NCI-H2196 (cell line): ENCODE results near the gene AGAP1.

Source experiments
- DNase-seq: peaks from one replicate; lab custom pipeline; 2025; ENCODE audit not compliant: unreplicated experiment; lab: John Stamatoyannopoulos, UW

AGAP1 gene

DNA sequence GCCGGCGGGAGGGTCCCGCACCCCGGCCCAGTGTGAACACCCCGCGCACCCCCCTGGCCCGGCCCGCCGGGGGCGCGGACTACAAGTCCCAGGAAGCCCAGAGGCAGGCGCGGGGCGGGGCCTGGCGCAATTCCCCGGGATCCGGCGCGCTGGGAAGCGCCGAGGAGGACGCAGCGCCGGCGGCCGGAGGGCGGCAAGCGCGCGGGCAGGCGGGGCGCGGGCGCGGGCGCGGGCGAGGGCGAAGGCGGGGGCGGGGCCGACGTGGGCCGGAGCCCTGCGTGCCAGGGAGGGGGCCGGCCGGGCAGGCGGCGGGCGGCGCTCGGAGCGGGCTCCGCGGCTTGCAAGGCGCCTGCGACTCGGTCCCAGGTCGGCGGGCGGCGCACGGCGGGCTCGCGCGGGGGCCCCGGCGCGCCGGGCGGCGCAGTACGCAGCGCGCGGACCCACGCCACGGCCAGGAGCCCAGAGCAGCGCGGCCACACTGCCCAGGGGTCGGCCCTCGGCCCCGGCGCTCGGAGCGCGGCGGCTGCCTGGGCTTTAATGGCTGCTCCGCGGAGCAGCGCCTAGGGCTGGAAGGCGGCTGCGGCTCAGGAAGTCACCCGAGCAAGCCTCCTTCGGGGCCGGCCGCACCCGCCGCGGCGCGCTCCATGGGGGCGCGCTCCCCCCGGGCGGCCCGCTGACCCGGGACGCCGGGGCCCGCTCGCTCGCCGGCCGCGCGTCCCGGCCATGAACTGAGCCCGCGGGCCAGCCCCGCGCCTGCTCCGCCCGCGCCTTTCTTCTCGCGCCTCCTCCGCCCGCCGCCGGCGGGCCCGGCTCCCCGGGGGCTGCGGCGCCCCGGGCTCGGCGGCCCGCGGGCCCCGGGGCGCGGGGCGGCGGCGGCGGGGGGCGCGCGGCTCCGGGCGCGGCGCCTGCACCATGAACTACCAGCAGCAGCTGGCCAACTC, at the start of gene AGAP1:
TSS of gene AGAP1 (plus strand) at position 269 of the 941 bp plus-strand sequence.
- DNase-seq = peak; percentile 92

DNA sequence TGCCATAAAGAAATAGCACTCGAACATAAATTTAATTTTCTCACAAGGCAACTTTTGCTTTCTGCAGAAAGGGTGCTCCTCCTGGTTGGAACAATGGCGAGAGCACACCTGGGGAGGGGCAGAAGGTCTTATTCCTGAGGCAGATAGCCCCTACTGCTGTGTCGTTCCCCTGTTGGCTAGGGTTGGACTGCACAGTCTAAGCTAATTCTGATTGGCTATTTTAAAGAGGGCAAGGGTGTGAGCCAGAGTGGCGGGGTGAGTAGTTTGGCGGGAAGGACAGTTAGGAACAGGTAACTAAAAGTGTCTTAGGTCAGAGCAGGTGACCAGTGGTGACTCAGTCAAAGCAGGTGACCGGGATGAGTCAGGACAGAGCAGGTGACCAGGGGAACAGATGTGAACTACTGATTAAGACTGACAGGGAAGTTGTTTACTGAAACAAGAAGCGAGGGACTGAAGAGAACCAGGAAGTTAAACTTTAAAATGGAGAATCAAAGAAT, 49.7 kb upstream of the AGAP1 start:
- no peak for DNase-seq

DNA sequence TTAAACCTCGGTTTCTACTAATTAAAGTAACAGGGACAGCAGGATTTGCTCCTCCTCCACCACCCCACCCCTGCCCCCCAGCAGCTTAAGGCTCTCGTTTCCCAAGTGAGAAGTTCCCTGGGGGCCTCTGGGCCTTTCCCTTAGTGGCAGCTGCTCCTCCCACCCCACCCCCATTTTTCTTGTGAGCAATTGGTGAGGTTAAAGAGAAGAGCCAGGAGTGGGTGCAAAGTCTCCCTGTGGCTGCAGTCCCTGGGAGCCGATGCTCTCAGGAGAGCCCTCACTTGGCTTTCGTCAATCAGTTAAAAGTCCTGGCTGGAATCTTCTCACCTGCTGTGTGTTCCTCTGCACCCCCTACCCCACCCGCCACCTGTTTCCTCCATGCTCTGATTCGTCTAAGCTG, 48.7 kb upstream of the AGAP1 start:
- DNase-seq = no peak

DNA sequence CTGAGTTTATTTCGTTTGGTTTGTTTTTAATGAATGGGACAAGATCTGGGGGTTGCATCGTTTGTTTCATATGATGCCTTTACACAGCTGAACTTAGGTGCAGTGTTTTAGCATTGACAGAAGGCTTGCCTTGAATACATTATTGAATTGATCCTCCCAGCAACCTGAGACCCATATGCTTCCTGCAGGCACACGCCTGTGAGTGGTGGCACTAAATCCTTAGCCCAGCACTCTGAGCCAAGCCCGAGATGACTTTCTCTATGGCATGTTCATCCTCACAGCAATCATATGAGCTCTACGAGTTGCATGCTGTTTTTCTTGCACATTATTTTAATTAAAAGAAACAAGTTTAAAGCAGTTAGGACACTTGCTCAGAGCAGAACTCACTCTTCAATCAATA, 47.8 kb upstream of the AGAP1 start:
- no peak for DNase-seq

DNA sequence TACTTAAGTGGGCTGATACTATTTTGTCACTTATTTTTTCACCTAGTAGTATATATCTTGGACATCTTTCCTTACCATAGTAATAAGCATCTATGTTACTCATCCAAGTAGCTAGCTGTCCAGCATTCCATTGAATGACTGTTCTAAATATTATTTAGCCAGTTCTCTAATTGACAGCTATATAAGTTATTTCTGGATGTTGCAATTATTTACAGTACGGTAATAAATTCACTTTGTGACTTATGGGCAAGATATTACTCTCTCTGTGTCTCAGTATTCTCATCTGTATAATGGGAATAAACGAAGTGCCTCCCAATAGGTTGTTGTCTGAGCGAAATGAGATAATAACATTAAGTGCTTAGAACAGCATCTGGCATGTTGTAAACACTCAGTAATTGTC, 46.6 kb upstream of the AGAP1 start:
- no peak for DNase-seq

DNA sequence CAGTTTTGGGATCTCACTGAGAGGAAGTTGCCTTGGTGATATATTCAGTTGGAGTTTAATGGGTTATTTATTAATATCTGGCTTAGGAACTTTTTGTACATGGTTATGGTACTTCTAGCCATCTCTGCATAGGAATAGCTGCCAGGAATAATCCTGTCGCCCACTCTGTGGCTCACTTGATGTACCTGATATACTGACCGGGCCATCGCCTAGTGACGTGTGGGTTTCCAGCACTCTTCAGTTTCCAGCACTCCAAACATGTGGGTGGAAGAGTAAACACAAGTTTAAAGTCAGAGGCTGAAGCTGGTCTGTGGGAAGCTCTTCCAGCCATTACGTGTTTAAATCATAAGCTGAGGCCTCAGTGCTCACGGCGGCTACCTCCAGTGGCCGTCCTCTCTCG, 44.3 kb upstream of the AGAP1 start:
- no peak for DNase-seq

DNA sequence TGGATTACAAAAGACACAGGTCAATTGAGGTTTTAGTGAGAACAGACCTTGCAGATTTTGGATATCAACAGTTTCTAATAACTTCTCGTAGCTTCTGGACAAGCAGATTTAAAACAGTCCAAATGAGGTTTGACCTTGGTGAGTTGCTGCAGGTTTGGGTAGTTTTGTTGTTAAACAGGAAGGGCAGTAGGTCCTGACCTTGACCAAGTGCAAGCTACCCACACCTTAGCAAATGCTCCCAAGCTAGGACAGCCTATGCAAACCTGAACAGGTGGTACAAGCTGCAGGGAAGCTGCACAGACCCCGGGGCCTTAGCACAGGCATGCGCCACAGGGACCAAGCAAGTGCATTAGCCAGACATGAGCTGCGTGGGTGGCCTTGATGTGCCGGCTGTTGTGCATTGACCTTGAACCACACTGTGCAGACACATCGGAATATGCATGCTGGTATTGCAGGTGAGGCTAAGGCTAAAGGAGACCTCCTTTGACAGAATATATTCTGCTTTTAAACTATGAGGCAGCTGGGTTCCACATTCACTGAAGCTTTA, 40.2 kb upstream of the AGAP1 start:
- DNase-seq = no peak

DNA sequence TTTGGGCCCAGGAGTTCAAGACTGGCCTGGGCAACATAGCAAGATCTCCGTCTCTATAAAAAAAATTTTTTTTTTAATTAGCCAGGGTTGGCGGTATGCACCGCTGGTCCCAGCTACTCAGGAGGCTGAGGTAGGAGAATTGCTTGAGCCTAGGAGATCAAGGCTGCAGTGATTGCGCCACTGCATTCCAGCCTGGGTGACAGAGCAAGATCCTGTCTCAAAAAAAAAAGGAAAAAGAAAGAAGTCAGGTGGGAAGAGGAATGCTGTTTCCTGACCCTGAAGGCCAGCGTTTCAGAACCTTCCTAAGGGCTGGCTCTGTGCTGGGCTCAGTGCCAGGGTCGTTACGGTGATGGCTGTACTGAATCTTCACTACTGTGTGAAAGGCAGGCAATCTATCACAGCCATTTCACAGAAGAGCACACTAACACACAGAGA, 35.0 kb upstream of the AGAP1 start:
- DNase-seq = peak; percentile 46

DNA sequence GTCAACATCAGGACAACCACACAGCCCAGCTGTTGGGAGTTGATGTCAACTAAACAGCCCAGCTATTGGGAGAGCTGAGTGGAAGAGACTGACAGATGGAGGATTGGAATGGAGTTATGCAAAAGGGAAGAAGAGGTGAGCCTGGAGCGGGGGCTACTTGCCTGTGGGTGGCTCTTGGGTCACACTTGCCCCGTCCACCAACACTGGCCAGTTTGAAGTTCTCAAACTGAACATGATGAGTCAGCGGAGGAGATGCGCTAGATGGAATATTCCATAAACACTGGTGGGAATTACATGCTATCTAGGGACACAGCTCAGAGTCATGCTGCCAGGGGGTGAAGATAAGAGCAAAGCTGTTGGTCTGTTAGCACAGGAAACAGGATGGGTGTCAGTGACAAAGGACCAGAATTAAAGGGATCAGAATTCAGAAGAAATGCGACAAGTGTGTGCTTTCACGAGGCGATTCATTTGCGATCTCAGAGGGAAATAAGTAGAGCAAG, 33.2 kb upstream of the AGAP1 start:
- no peak for DNase-seq

DNA sequence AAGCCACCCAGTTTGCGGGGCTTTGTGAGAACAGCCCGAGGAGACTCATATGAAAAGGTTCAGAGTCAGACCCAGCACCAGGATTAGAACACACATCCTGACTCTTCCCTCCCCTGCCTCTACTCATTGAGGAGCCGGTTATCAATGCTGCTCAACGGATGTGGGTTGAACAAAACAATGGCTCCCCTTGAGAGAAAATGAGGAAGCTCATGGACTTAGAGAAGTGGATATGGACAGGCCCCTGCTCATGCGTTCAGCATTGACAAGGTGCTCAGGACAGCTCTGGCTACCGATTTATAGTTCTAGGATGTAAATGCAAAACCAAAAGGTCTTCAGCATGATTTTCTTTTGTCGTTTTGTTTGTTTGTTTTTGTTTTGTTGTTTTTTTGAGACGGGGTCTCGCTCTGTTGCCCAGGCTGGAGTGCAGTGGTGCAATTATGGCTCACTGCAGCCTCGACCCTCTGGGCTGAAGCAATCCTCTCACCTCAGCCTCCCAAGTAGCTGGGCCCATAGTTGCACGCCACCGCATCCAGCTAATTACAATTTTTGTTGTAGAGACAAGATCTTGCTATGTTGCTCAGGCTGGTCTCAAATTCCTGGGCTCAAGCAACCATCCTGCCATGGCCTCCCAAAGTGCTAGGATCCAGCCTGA, 32.0 kb upstream of the AGAP1 start:
- DNase-seq = no peak

DNA sequence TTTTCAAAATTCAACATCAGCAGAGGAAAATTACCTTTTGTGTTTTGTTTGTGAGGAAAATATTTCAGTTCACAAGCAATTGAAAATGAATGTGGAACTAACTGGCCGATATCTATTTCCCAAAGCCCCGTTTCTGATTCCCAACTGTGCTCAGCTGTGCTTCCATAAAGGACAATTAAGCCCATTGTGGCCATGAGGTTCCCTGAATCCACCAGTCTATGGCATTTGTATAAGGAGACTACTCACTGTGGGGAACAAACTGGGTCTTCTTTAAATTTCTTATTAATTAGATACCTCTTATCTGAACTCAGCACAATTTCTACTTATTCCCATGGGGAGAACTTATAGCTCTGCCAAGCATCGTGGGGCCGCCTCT, 31.4 kb upstream of the AGAP1 start:
- no peak for DNase-seq

DNA sequence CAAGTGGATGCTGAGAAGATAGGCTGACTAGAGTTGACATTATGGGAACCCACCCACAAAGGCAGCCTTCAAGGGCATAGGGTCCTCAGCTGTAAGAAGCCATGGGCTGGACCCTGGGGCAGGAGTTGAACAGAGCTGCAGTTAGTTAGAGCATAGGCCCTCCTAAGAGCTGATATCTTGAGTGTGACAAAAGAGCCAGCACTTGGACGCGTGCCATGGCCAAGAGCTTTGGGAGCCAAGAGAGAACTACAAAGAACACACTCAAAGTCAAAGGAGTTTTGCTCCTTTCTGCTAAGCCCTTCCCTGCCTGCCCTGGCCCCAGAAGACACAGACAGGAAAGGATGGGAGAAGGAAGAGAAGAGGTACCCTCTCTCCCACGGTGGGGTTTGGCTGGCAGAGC, 29.9 kb upstream of the AGAP1 start:
- no peak for DNase-seq

DNA sequence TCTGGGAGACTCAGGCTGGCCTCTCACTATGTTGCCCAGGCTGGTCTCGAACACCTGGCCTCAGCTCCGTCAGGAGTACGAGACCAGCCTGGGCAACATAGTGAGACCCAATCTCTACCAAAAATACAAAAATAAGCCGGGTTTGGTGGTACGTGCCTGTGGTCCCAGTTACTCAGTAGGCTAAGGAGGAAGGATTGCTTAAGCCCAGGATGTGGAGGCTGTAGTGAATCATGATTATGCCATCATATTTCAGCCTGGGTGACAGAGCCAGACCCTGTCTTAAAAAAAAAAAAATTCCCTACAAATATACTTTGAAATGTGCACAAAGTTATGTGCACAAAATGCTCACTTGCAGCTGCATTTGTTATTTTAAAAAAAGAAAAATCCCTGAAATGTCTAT, 26.3 kb upstream of the AGAP1 start:
- DNase-seq = no peak

DNA sequence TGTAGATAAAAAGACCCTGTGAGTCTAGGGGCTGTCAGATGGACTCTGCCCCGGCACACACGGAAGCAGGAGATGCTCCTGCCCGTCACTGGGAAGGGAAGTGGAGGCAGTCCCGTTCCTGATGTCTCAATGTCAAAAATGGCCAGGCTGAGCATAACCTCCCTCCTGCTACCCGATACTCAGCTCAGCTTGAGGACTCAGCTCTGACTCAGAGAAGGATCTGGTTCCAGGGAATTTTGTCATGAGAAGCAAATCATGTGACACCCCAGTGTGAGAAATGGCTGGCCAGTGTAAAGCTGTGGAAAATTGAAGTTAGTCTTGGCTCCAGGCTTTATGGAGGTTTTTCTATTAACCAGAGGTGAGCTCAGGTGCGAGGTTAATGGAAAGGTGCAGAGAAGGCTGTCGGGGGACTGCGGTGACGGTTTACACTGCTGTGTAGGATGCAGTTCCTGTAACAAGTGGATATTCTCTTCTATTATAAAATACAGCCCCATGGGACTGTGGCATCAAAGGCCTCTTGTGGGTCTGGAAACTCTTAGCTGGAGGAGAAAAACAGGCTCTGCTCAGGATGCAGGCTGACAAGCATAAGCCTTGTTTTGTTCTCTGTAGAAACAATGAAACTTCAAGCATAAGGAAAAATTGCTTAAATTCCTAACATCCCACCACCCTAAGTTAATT, 24.7 kb upstream of the AGAP1 start:
- DNase-seq = peak; percentile 74

DNA sequence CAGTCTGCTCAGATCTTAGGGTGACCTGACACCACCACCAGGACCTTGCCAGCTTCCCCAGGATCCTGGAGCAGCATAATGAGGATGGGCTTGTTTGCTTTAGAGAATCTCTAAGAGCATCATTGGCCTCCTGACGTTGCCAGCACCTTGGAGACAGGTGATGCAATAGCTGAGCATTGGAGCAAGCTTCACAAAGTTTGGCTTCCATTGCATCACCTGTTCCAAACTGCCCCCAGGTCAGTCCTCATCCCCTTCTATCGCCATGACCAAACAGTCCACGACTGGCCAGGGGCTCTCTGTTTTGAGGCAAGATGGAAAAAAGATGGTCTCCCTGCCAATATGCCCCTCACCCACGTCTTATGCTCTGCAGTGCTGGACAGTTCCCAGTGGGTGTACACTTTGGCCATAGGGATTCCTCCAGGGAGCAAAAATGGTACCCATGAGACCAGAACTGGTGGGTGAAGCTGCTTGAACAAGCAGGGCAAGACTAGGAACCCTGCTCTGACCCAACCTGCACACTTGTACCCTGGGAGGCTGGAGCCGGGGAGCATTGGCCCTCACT, 22.6 kb upstream of the AGAP1 start:
- DNase-seq = no peak

DNA sequence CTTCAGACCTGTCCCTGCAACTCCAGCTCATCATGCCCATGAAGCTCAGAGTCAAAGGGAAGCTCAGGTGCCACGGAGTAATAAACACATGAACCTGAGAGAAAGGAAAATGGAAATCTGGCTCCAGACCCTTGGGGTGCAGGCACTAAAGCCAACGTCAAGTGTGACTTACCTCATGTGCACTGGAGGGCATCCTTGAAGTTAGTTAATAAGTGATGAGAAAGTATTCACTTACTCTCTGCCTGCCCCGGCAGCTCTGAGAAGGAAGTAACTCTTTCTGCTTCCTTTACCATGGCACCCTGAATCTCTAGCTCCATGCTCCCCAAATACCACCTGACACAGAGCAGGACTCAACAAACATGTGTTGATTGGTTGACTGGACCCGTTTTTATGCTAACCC, 21.4 kb upstream of the AGAP1 start:
- DNase-seq = no peak

DNA sequence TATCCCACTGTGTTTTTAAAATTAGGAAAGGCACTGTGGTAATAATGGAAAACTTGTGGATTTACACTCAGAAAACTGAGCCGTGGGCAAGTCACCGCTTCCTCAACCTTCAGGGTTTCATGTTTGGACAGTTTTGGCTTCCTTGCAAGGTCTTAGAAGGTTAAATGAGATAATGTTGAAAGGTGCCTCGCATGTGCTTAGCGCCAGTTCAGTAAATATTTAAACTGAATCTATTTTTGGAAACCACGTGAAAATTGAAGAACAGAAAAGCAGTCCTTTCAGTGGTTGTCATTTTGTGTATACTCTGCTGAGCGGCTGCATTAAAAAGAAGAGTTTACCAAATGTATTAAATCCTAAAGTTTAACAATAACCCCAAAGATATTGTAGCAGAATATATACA, 15.2 kb upstream of the AGAP1 start:
- no peak for DNase-seq

DNA sequence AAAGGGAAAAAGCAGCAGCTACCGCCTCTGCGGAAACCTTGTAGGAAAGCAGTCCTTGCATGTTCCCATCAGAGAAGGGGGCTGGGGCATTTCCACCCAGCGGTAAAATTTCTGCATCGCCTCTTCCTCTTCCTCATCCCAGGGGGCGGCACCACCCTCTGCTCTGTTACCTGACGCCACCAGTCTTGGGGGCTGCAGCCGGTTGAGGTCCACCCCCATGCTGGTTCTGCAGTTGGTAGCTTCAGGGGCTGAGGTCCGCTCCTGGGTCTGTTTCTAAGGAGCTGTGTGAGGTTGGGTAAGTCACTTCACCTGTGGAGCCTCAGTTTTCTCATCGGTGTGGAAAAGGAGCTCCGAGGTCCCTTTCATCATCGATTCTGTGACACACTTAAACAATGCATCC, 14.2 kb upstream of the AGAP1 start:
- DNase-seq = no peak

DNA sequence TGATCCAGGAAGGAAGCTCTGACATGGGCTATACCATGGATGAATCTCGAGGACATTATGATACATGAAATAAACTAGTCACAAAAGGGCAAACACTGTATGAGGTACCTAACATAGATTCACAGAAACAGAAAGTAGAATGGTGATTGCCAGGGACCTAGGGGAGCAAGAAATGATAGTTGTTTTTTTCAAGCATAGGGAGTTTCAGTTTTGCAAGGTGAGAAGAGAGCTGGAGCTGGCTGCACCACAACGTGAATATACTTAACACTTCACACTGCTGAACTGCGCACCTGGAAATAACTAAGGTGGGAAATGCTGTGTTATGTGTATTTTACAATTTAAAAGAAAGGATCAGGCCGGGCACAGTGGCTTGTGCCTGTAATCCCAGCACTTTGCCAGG, 13.2 kb upstream of the AGAP1 start:
- DNase-seq = no peak

DNA sequence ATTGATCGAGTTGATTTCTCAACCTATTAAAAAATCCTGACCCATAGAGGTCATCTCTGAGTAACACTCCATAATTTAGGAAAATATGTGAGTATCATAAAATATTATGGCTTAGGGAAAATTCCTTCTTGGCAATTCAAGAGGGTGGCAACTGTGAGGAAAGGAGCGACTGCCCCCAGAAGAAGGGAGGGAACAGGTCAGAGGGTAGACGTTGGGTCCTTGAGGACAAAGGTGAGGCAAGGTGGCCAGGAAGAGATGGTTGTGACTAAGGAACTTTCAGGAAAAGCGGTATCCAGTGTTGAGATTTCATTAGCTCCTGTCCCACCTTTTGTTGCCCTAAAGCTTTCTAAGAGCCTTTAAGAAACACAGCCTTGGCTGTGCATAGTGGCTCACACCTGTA, 10.5 kb upstream of the AGAP1 start:
- DNase-seq = no peak

DNA sequence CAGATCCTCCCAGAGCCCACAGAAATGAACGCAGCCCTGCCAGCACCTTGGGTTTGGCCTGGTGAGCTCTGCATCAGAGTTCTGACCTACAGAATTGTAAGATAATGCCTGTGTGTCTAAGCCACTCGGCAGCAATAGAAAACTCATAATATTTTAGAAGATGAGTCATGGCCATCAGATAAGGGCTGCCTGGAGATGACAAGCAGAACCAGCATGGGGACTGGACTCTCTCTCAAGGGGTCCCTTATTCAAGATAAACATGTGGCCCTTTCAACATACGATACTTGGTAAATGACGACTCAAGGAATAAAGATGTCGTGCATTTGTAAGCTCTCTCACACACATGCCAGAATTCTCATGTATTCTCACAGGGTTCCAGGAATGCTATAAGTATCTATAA, 8.5 kb upstream of the AGAP1 start:
- DNase-seq = no peak
